Retinal pigment epithelial cell (primary cell): Measurements from ENCODE around the gene COTL1.

Source experiments
- DNase-seq: peaks from one replicate; pipeline ENCODE4 v3.0.0-alpha.2; 2010; ENCODE audit warnings: low read depth
- H3K4me3 ChIP-seq: 2 replicates; pipeline ENCODE4 v1.5.1; 2011; ENCODE audit warnings: mild to moderate bottlenecking, low read length, control low read depth, moderate library complexity
- CTCF ChIP-seq: conservative IDR thresholded peaks from 2 replicates; pipeline ENCODE4 v1.5.1; 2011; ENCODE audit warnings: low read depth, low read length, control low read depth, inconsistent platforms

COTL1 gene

GRCh38 chr16:84660973-84661372, 43.1 kb upstream of the COTL1 start:
- TF ChIP-seq CTCF: no peak
- DNase-seq: no peak
- H3K4me3 ChIP-seq: no peak overlapping the region

DNA sequence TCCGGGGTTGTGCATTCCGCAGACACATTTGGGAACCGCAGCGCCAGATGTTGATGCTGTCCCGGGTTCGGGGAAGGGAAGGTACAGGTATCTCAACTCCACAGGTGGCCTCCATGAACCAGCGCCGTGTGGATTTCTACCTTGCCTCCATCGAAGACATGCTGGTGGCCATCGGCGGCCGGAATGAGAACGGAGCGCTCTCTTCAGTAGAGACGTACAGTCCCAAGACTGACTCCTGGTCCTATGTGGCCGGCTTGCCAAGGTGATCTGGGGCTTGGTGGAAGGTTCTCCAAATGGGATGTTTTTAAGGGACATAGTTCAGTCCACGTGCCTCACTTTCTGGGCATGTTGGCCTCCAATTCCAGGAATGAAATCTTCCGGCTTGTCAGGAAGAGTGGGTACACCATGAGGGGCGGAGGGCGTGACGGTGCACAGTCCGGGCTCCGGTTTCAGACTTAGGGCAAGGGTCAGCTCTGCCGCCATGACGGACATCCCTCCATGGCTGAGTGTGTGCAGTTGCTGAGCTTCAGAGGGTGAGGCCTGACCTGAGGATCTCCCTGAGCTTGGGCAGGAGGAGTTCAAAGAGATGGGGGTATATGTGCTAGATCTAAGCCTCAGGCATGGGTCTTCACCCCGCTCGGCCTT, 41.9 kb upstream of the COTL1 start:
- DNase-seq: no peak
- no peak for TF ChIP-seq CTCF
- no peak overlapping the region for H3K4me3 ChIP-seq

DNA sequence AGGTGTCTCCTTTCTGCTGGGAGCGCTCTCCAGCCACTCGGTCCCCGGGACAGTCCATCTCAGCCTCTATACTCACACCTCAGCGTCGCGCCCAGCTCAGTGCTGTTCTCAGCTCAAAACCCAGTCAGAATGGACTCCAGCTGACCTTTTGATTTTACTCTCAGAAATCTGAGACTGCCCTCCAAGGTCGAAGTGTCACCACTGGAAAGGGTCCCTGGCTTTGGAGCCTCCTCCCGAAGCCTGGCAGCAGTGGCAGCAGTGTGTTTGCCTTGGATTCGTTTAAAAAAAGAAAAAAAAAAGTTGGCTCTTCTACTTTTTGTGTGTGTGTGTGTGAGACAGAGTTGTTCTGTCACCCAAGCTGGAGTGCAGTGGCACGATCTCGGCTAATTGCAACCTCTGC, 40.8 kb upstream of the COTL1 start:
- no peak for DNase-seq
- TF ChIP-seq CTCF: no peak
- no peak overlapping the region for H3K4me3 ChIP-seq

- TF ChIP-seq CTCF: no peak
- no peak for DNase-seq
- no peak overlapping the region for H3K4me3 ChIP-seq
These were observed 39.5 kb upstream of the COTL1 start for GRCh38 chr16:84657229-84657837.

DNA sequence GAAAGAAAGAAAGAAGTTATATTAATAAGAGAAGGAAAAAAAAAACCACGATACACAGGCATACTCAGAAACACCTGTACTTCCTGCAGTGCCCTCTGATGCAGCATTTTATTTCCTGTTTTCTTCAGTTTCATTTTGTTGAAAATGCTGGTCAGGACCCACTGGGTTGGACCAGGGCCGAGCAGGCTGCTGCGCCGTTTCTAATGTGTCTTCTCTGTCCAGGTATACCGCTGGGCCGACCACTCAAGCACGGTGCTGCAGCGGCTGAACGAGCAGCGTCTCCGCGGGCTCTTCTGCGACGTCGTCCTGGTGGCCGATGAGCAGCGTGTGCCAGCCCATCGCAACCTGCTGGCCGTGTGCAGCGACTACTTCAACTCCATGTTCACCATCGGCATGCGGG, 38.8 kb upstream of the COTL1 start:
- TF ChIP-seq CTCF: no peak
- H3K4me3 ChIP-seq: no peak overlapping the region
- DNase-seq: no peak

GRCh38 chr16:84654998-84655397, 37.1 kb upstream of the COTL1 start:
- H3K4me3 ChIP-seq: no peak overlapping the region
- no peak for TF ChIP-seq CTCF
- DNase-seq: no peak

GRCh38 chr16:84654238-84654637, 36.4 kb upstream of the COTL1 start:
- DNase-seq: no peak
- TF ChIP-seq CTCF: no peak
- H3K4me3 ChIP-seq: no peak overlapping the region
